GM19239 (cell line): Measurements from ENCODE around the gene JAKMIP1.

Source experiments
- DNase-seq: peaks from one replicate; pipeline ENCODE4 v3.0.0; 2011; ENCODE audit warnings: low spot score; ENCODE audit not compliant: insufficient read length
- FAIRE-seq: peaks from 2 replicates; lab custom pipeline; 2011; peaks lifted over from hg19 to GRCh38; lab: Jason Lieb, UNC

Gene JAKMIP1

DNA sequence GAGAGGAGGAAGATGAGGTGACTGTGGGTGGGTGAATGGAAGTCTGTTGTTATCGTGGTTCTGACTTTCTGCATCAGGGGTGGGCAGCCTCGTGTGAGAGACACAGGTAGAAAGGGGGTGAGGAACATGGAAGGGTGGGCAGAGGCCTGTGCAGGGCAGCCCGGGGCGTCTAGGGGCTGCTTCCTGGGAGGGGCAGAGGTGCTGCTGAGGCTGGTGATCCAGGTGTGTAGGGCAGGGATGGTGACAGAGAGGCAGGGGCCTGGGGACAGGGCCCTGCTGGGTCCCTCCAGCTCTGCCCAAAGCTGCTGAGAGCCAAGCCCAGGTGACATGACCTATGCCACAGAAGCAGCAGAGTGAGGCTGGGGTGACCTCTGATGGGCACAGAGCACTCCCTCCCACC is 92.5 kb downstream of the JAKMIP1 start:
- DNase-seq (no peak), FAIRE-seq (no peak)

DNA sequence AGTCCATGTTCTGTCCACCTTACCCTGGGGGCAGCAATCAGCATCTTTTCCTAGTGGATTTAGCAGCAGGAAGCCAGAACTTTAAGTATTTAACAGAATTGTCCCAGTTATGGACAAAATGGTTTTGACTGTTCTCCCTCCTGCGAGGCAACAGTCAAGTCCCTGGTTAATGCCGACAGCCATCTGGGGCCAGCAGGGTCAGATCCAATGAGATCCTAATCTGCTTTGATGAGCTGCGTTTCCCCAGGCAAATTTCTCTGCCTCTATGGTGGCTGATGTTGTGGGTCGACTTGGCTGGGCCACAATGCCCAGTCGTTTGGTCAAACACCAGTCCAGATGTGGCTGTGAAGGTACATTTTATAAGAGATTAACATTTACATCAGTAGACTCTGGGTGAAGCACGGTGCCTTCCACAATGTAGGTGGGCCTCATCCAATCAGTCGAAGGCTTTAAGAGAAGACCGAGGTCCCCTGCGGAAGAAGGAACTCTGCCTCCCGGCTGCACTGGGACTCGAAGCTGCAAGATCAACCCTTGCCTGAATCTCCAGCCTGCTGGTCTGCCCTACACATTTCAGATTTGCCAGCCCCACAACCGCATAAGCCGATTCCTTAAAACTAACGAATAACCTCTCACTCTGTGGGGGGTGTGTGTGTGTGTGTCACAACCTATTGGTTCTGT is 93.1 kb downstream of the JAKMIP1 start:
- no peak for FAIRE-seq
- no peak for DNase-seq

DNA sequence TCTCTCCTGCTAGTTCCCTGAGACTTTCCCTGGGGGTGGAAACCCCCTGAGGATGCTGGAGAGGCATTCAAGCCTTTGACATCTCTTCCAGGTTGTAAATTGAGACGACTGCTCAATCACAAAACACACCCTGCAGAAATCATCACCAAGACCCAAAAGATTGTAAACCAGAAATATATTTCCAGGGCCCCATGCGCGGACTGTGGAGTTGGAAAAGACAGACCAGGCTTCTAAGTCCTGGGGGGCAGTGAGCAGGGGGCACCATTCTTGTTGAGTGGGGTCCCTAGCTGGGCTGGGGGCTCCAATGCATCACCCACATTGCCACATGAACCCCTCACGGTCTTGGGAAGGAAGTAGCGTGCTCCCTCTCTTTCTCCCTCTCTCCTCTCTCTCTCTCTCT is 94.2 kb downstream of the JAKMIP1 start:
- DNase-seq (no peak), FAIRE-seq (no peak)

DNA sequence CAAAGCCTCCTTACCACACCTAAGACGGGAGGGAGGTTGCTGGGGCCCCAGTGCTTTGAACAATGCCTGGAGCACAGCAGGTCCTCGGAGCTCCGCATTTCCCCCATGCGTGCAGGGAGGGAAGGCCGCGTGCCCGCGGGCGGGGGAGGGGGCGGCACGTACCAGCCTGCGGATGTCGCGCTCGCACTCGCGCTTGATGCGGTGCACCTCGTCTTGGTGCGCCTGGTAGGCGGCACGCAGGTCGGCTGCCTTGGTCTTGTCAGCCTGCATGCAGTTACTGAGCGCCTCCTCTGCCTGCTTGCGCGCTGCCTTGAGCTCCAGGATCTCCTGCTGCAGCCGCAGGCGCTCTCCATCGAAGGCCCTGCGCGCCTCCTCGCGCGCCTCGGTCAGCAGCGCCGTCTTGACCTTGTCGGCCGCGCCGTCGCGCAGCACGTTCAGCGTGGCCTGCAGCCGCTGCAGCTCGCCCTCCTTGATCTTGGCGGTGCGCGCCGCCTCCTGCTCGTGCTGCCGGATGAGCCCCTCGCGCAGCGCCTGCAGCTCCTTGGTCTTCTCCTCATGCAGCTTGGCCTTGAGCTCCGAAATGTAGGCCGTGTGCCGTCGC is 94.9 kb downstream of the JAKMIP1 start:
- DNase-seq, result no peak
- FAIRE-seq, result no peak

DNA sequence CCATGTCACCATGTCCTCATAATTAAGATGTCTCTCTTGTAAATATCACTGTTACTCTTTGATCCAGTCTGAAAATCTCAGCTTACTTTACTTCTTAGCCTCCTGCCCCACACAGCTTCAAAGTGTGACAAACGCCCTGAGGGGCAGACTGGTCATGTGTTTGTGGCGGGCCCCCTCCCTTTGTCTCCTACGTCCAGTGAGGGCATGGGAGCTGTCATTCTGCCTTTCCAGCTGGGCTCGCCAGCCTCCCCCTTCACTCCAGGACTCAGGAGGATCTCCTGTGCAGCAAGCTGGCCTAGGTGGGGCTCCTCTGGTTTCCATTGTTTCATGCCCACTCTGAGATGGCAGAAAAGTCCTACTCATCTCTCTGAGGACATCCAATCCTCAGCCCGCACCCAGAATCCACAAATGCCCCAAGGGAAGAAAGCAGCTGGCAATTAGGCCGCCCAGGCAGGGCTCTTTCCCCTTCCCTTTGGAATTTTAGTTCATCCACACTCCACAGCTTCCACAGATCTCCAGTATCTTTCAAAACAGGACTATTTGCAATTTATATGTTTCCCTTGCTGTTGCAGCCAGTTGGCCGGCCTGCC is 95.7 kb downstream of the JAKMIP1 start:
- FAIRE-seq (no peak), DNase-seq (no peak)

DNA sequence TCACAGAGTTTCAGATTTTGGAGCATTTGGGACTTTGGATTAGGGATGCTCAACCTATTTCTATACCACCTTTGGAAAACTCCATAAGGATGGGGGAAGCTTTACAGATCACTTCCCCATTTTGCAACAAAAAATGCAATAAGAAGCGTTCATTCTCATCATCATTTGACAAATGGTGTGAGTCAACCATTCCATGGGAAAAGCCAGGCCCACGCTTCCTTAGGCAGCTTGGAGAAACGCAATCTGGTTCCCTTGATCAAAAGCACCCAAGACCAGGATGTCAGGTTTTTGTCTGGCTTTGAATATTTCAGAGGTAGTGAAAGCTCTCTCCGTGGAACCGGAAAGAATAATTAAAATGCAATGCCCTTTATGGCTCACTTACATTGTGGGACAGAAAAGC is 102.8 kb downstream of the JAKMIP1 start:
- DNase-seq (no peak), FAIRE-seq (no peak)

DNA sequence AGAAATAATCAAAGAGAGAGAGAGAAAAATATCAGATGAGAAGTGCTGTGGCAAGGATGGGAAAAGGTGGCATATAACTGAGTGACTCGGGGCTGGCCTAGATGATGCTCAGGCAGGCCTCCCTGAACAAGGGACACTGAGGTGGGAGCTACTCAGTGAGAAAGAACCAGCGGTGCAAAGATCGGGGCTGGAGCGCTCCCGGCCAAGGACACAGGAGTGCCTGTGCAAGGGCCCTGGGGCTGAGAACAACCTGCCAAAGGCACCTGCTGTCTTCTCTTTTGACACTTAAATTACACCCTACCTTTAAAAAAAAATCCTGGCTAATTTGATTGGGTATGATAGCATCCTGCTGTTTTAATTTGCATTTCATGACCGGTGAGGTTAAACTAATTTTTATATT is 104.5 kb downstream of the JAKMIP1 start:
- FAIRE-seq, result no peak
- DNase-seq, result no peak

DNA sequence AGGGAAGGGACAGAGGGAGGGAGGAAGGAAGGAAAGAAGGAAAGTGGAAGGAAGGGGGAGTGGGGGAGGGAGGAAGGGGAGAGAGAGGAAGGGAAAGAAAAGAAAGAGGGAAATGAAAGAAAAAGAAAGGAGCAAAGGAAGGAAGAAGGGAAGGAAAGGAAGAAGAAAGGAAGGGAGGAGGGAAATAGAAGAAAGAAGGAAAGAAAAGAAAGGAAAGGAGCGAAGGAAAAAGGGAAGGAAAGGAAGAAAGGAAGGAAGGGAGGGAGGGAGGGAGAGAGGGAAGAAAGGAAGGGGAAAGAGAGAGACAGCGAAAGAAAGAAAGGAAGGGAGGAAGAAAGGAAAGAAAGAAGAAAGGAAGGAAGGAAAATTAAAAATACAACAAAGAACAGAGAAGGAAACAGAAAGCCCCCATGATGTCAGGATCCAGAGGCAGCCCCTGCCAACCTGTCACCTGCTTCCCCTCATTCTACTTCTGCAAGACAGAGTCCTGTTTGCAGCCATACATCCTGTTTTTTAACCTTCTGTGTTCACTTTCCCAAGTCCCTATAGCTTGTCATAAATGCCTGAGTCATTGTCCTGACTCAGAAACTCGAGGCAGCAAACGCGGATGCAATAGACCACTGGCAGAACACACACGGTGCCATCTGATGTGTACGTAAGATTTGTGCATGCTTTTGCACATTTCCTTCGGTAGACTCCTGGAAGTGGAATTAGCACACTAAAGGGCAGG is 105.2 kb downstream of the JAKMIP1 start:
- DNase-seq, result no peak
- no peak for FAIRE-seq

DNA sequence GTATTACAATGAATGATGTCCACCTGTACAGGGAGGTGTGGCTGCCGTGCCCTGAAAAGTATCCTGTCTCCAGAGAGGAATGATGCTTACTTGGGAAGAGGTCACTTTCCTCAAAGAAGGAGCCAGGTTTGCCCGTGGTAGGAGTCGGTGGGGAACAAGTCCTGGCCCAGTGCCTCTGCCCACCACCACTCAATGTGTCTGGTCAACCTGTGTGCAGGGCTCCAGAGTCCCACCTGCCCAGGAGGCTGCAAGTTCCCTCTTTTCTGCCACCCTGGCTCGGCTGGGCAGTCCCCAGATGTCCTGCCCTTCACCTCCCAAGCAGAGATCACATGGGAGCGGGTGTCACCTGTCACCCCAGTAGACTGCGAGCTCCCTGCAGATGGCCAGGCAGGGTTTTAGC is 106.7 kb downstream of the JAKMIP1 start:
- no peak for DNase-seq
- no peak for FAIRE-seq

DNA sequence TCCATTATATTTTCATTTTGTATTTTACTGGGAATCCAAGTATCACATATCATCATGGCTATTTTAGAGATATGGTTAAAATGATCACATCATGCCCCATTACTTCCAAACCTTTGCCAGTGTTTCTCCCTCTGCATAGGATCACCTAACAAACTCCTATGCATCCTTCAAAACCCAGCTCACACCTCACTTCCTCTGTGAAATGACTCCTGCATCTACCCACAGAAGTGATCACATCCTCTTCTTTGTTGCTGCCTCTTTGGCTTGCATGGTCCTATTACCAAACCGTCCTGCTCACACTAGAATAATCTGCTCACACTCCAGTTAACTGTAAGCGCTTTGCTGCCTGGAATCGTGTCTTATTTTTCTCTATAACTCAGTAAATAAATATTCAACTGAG is 107.4 kb downstream of the JAKMIP1 start:
- DNase-seq, result no peak
- FAIRE-seq, result no peak

DNA sequence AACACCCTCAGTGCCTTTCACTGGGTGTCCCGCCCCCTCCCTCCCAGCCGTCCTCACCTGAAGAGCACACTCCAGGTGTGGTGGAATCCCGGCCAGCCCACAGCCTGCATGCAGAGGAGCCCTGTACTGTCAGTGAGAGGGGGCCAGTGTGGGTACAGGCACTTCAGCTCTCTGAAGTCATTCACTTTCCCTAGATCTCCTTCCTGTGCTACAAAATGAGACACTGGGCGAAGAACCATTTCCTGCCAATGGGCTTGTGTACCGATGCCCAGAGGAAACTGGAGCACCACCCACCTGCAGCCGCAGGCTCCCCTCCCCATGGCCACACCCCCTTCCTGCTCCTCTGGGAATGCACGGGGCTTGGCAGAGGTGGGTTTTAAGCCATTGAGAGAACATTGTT is 108.2 kb downstream of the JAKMIP1 start:
- FAIRE-seq (no peak), DNase-seq (no peak)

DNA sequence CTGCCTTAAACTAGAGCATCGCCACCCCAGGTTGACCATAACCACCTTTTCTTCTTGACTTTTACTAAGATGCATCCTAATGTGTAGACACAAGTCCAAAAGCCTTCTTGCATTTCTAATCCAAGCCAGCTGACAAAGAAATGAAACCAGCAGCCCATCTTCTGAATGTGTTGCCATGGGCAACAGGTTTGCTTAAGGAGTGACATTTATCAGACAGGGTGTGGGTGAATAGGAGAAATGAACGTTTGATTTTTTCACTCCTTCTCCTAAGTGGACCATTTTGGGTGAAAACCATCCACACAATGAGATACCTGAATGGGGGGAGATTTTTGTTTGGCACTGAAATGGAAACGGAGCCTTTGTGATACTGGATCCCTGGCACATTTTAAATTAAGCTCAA is 109.4 kb downstream of the JAKMIP1 start:
- DNase-seq (no peak), FAIRE-seq (no peak)

DNA sequence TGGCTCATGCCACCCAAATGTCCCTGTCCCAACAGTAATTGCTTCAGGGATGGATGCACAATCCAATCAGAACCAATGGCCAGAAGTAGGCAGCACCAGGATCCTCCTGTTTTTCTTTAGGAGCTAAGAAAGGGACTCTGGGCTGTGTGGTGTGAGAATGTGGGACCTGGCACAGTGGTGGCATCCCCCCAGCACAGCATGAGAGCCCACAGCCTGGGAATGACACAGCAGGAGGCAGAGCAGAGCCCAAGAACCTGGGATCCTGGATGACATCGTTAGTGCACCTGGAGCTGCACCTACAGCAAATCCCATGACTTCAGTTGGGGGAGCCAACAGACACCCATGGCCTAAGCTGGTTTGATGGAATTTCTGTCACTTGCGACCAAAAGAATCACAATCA is 111.4 kb downstream of the JAKMIP1 start:
- no peak for DNase-seq
- FAIRE-seq, result no peak

DNA sequence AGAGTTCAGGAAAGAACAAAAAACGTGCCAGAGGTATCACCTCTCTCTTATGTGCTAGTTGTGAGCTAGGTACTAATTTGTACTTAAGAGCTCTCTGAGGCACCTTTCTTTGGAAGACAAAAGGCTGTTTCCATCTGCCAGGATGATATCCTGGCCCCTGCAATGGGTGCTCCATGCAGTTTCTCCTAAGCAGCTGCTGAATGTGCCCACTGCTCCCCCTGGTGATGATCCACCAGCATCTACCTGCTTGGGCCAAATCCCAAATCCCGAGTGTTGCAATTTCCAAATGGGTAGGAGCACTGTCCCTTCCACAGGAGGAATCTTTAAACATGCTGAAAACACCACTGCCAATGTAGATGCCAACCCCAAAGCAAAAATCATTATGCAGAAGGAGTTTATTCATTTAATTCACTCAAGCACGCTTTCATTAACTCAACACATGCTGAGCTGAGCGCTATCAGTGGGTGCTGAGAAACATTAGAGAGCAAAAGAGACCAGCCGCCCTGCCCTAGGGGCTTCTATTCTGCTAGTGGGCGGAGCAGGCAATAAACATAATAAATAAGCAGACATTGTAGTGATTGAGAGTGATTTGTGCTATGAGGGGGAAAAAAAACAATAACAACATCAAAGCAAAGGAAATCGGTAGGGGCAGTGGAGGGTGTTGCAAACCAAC is 112.5 kb downstream of the JAKMIP1 start:
- DNase-seq (no peak), FAIRE-seq (no peak)

DNA sequence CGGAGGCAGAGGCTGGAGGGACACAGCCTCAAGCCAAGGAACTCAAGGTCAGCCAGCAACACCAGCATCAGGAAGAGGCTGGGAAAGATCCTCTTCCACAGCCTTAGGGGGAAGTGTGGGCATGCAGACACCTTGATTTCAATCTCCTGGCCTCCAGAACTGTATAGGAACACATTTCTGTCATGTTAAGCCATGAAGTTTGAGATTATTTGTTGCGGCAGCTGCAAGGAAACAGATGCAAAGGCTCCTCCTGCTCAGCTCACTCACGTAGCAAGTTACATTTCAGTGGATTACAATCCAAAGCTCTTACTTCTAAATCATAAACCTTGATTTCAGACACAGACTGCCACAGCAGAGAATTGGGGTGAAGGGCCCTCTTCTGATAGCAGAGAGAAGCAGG is 113.5 kb downstream of the JAKMIP1 start:
- DNase-seq, result no peak
- FAIRE-seq, result no peak

DNA sequence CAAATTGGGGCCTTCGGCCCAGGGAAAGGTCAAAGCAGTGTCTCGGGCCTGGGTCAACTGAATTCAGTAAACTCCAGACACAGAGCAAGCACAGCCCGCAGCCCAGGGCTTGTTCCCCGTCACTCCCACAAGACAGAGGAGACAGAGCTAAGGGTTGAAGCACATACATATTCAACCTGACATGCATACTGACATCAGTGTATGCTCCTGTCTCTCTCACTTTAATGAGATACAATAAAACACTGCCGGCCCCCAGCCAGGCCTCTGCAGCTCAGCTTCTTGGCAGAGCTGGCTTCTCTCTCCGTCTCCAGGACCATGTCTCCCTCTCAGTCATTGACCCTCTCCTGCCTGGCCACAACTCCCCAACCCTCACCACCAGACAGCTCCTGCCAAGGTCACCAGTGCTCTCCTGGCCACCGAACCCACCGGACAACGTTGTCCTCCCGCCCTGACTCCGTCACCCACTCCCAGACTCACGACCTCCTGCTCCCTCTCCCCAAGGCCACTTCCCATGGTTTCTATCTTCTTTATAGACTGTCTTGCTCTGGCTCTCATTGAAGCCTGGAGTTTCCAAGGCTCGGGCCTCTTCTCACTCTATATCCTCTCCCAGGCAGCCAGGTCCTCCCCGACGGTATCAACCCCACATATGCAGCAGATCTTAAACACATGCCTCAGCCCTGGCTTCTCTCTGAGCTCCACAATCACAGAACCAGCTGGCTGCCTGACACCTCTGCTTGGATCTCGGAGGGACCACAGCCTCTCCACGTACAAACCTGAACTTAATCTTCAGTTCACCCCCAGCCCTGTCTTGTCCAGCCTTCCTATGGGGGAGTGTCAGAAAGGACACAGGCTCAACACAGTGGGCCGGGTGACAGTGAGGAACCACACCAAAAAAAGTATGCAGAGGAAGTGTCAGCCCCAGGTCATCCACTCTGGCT is 114.4 kb downstream of the JAKMIP1 start:
- DNase-seq (no peak), FAIRE-seq (no peak)

DNA sequence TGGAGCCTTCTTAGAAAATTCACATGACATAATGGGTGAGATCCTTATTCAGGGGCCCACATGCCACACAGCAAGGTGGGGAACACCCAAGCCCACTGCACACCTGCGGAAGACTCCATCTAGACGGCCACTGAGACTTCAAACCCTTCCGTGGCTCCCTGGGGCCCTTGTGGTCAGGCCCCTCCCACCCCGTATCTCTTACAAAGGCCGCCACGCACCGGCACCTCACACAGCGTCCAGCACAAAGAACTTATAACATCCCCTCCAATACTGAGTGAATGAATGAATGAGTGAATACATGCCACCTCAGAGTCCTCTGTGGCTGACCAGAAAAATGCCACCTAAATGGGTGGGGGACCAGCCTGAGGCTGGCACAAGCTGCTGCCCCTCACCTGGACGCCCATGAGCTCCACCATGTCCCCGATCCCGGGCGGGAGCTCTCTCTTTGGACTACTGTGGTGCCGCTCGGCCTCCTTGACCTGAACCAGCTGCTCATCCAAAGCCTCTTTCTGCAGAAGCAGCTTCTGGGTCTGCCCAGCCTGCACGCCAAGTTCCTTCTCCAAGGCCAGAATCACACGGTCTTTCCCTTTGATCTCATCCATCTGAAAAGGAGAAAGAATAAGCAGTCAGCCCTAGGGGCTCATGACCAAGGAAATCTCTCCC is 115.2 kb downstream of the JAKMIP1 start:
- no peak for DNase-seq
- FAIRE-seq, result no peak

DNA sequence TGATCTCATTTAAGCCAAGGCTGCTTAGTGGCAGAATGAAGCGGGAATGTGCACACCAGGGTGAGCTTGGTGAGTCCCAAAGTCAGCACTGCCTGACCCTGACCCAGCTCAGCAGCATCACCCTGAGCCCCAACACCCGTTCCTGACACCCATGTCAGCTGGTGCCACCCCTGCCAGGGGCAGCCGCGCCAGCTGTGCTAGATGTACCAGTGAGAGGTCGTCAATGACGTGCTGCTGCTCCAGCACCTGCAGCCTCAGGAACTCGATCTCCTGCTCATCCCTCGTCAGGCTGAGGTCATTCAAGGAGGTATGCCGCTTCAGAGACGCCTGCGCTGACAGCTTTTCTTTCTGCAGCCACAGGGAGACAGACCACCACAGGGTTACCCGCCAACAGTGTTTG is 120.4 kb downstream of the JAKMIP1 start:
- DNase-seq, result no peak
- FAIRE-seq, result no peak

DNA sequence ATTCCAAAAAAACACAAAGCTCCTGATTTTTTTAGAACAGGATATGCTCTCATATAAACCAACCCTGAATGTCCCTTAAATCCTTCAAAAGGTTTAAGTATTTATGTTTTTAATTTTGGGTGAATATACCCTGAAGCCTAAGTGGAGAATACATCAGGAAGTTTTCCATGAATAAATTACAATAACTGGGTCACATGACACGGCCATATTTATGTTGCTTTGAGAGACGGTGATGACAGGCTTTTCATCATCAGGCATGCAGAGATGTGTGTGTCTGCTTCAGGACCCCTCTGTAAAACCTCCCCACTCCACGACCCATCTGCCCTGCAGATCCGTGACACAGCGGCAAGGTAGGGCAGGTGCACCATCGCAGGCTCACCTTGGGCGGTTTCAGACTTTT is 121.8 kb downstream of the JAKMIP1 start:
- DNase-seq (no peak), FAIRE-seq (no peak)
